Panc1 (cell line): ENCODE measurements around the gene DNAJB13. TPM values are rescaled to one million over a fixed set of nuclear protein-coding genes. Genes with fewer than 3 reads are reported as not detected.

ENCODE experiments used
- ATAC-seq: fragments of 200-7000 bp; cut with Tn5 transposase; 2 replicates; pipeline ENCODE4 v1.9.1; 2020; ENCODE audit warnings: mild to moderate bottlenecking, moderate library complexity
- BruUV-seq: library from RNA; stranded (reverse); fragments of 400-500 nt; replicated peaks from 2 replicates; lab custom pipeline; 2021; lab: Mats Ljungman, UMichigan
- CTCF ChIA-PET: fragments of 300-600 bp; sonication (Branson Sonifier 250); formaldehyde crosslinking; loops from one replicate; lab custom pipeline; 2022; ENCODE audit warnings: antibody characterized with exemption; lab: Charles Lee
- POLR2A ChIA-PET: fragments of 300-600 bp; sonication (Branson Sonifier 250); formaldehyde crosslinking; loops from one replicate; lab custom pipeline; 2022; ENCODE audit warnings: antibody characterized with exemption; lab: Charles Lee
- DNase-seq: peaks from one replicate; pipeline ENCODE4 v3.0.0-alpha.2; 2010; ENCODE audit warnings: low read depth, low spot score
- H3K27ac ChIP-seq: 2 replicates; pipeline ENCODE4 v1.5.1; 2011; ENCODE audit warnings: mild to moderate bottlenecking, low read length, inconsistent platforms
- H3K27me3 ChIP-seq: fragments of 200-500 bp; sonication (Bioruptor generic); 2 replicates; pipeline ENCODE4 v1.6.0; 2014; ENCODE audit warnings: low read length, inconsistent platforms; ENCODE audit not compliant: control insufficient read depth, insufficient read depth
- H3K36me3 ChIP-seq: fragments of 200-500 bp; sonication (Bioruptor generic); 2 replicates; pipeline ENCODE4 v1.5.1; 2014; ENCODE audit warnings: inconsistent platforms, mild to moderate bottlenecking, low read length, moderate library complexity; ENCODE audit not compliant: control insufficient read depth, insufficient read depth
- H3K4me1 ChIP-seq: 2 replicates; pipeline ENCODE4 v1.5.1; 2011; ENCODE audit warnings: inconsistent platforms, mild to moderate bottlenecking, low read length, moderate library complexity; ENCODE audit not compliant: control insufficient read depth, insufficient read depth
- H3K4me3 ChIP-seq, 2 experiments: 2 replicates each; pipeline ENCODE4 v1.5.1; 2011 to 2012; ENCODE audit warnings: low read depth in 2 of 2, low read length in 2 of 2, mild to moderate bottlenecking in 2 of 2, inconsistent platforms in 1 of 2, moderate library complexity in 1 of 2
- H3K9me3 ChIP-seq: fragments of 200-500 bp; sonication (Bioruptor generic); 2 replicates; pipeline ENCODE4 v1.5.1; 2014; ENCODE audit warnings: low read depth, mild to moderate bottlenecking, inconsistent platforms, low read length, moderate library complexity; ENCODE audit not compliant: control insufficient read depth, insufficient read depth
- CTCF ChIP-seq: fragments of 450-650 bp; IDR thresholded peaks from 2 replicates; pipeline ENCODE4 v1.5.1; 2017; ENCODE audit warnings: mild to moderate bottlenecking
- POLR2AphosphoS5 ChIP-seq: IDR thresholded peaks from 2 replicates; pipeline ENCODE4 v1.6.1; 2012; ENCODE audit warnings: mild to moderate bottlenecking, low read depth, low read length, moderate library complexity
- REST ChIP-seq, 2 experiments: IDR thresholded peaks; 2 replicates each; pipeline ENCODE4 v1.6.1; 2011 to 2012; ENCODE audit warnings: low read depth in 2 of 2, control low read depth in 1 of 2, low read length in 1 of 2, mild to moderate bottlenecking in 1 of 2, moderate library complexity in 1 of 2; ENCODE audit not compliant: insufficient read depth in 1 of 2
- SIN3A ChIP-seq: IDR thresholded peaks from 2 replicates; pipeline ENCODE4 v1.6.1; 2012; ENCODE audit warnings: low read depth, mild to moderate bottlenecking, low read length, moderate library complexity, borderline replicate concordance; ENCODE audit not compliant: insufficient read depth
- TCF7L2 ChIP-seq: IDR thresholded peaks from 2 replicates; pipeline ENCODE4 v1.6.1; 2011; ENCODE audit warnings: mild to moderate bottlenecking, low read depth, low read length, inconsistent platforms
- in situ Hi-C: cut with HindIII; loops from 2 replicates; pipeline ENCODE4 v1.10.0; 2016; ENCODE audit warnings: low sequenced_read_pairs, low pct_unique_long_range_greater_than_20kb
- intact Hi-C: fragments of 100-400 bp; cut with micrococcal nuclease; formaldehyde crosslinking; loops from one replicate; pipeline ENCODE4 v1.10.0; 2022; ENCODE audit not compliant: unreplicated experiment
- total RNA-seq: library from RNA; stranded (reverse); gene quantifications from one replicate; pipeline ENCODE4 v1.2.1, GENCODE V29; 2021; ENCODE audit not compliant: unreplicated experiment

Gene DNAJB13
- total RNA-seq, 1 experiment from 2014 or later = not detected

GRCh38 chr11:74018331-74019005 lies 67.6 kb downstream of the DNAJB13 start:
- in situ Hi-C loops = no loop called here
- no peaks in the 10 kb centered on the region for H3K4me1 ChIP-seq
- no TSS peak for BruUV-seq
- H3K27me3 ChIP-seq = no peaks in the 10 kb centered on the region
- no peak for DNase-seq
- H3K36me3 ChIP-seq = no peaks in the 10 kb centered on the region
- ChIA-PET CTCF (no interaction called here), POLR2A (no interaction called here)
- intact Hi-C loops = no loop called here
- no peak for ATAC-seq
- TF ChIP-seq TCF7L2 (no peak), POLR2AphosphoS5 (no peak), SIN3A (no peak), CTCF (no peak), REST (IDR thresholded peaks at IDR 0.05; ENCODE audit: insufficient read depth in 1 of 2, low read depth in 2 of 2, low read length in 1 of 2) (no peak)
- H3K4me3 ChIP-seq = no peak overlapping the region
- no peak overlapping the region for H3K27ac ChIP-seq
- no peaks in the 10 kb centered on the region for H3K9me3 ChIP-seq

- no peak overlapping the region for H3K4me3 ChIP-seq
- no peaks in the 10 kb centered on the region for H3K4me1 ChIP-seq
- TF ChIP-seq TCF7L2 (no peak), POLR2AphosphoS5 (no peak), SIN3A (no peak), CTCF (no peak), REST (IDR thresholded peaks at IDR 0.05; ENCODE audit: insufficient read depth in 1 of 2, low read depth in 2 of 2, low read length in 1 of 2) (no peak)
- H3K27me3 ChIP-seq = no peaks in the 10 kb centered on the region
- CTCF ChIA-PET = interaction anchor here (1.1 kb wide), 1 partner anchor 9 kb away, joined by 3 read pairs; no protein-coding TSS in a partner anchor
- H3K27ac ChIP-seq = no peak overlapping the region
- ATAC-seq (no peak), DNase-seq (no peak)
- H3K36me3 ChIP-seq = no peaks in the 10 kb centered on the region
- no TSS peak for BruUV-seq
- POLR2A ChIA-PET = no interaction called here
- in situ Hi-C loops (no loop called here), intact Hi-C loops (no loop called here)
- no peaks in the 10 kb centered on the region for H3K9me3 ChIP-seq
Observed at GRCh38 chr11:74019104-74019738, 68.4 kb downstream of the DNAJB13 start.
